ENCODE measurements around the gene GRK5.

- TF ChIP-seq POLR2A (IDR thresholded peaks at IDR 0.05) (no peak), CTCF (IDR thresholded peaks at IDR 0.05) (no peak)
These were observed 23.5 kb upstream of the GRK5 start for GRCh38 chr10:119183664-119184412.
